IPS-18c (cell line): ENCODE results near the gene TICRR.
"Not testable (repeated sequence)": the region's sequence is repeated elsewhere in the genome, so short reads cannot be mapped to it uniquely, and the experiment has no call there.

Source experiments
- H3K4me3 ChIP-seq: 2 replicates; pipeline ENCODE4 v1.7.0; 2013; ENCODE audit warnings: low read depth, mild to moderate bottlenecking, low read length, moderate library complexity; ENCODE audit not compliant: insufficient read depth
- H3K9me3 ChIP-seq: one replicate; pipeline ENCODE4 v1.6.1; 2013; ENCODE audit warnings: mild to moderate bottlenecking, low read length, moderate library complexity; ENCODE audit not compliant: control insufficient read depth, insufficient read depth

TICRR gene

GRCh38 chr15:89555768-89556167 lies 19.5 kb upstream of the TICRR start:
- Histone ChIP-seq H3K9me3 (no peaks in the 10 kb centered on the region), H3K4me3 (no peak overlapping the region)

- H3K4me3 ChIP-seq, result no peak overlapping the region
- no peaks in the 10 kb centered on the region for H3K9me3 ChIP-seq
These were observed 18.6 kb upstream of the TICRR start for GRCh38 chr15:89556413-89557262.

GRCh38 chr15:89559769-89560264 lies 15.5 kb upstream of the TICRR start:
- H3K4me3 ChIP-seq, result no peak overlapping the region
- H3K9me3 ChIP-seq, result no peaks in the 10 kb centered on the region

- H3K9me3 ChIP-seq, result no peaks in the 10 kb centered on the region
- no peak overlapping the region for H3K4me3 ChIP-seq
These were observed 9.1 kb upstream of the TICRR start for GRCh38 chr15:89566181-89566580.

GRCh38 chr15:89566621-89567294 lies 8.5 kb upstream of the TICRR start:
- Histone ChIP-seq H3K4me3 (no peak overlapping the region), H3K9me3 (no peaks in the 10 kb centered on the region)

GRCh38 chr15:89569090-89569745 lies 6.1 kb upstream of the TICRR start:
- Histone ChIP-seq H3K4me3 (no peak overlapping the region), H3K9me3 (no peaks in the 10 kb centered on the region)

- Histone ChIP-seq H3K9me3 (no peaks in the 10 kb centered on the region), H3K4me3 (peak overlapping the region; percentile 98)
These were observed 567 bp downstream of the TICRR start for GRCh38 chr15:89575656-89576416.

GRCh38 chr15:89576417-89576773 lies 1.1 kb downstream of the TICRR start:
- Histone ChIP-seq H3K4me3 (peak overlapping the region; percentile 98), H3K9me3 (no peaks in the 10 kb centered on the region)

GRCh38 chr15:89577776-89578115 lies 2.5 kb downstream of the TICRR start:
- Histone ChIP-seq H3K9me3 (no peaks in the 10 kb centered on the region), H3K4me3 (peak overlapping the region; percentile 64)

GRCh38 chr15:89578146-89578545 lies 2.9 kb downstream of the TICRR start:
- H3K4me3 ChIP-seq, result peak overlapping the region; percentile 64

GRCh38 chr15:89580747-89581146 lies 5.5 kb downstream of the TICRR start:
- H3K9me3 ChIP-seq, H3K4me3 ChIP-seq: not testable (repeated sequence)

More at GRCh38 chr15:89578146-89578545, 2.9 kb downstream of the TICRR start:
- H3K9me3 ChIP-seq, result no peaks in the 10 kb centered on the region

- H3K9me3 ChIP-seq, result no peaks in the 10 kb centered on the region
- no peak overlapping the region for H3K4me3 ChIP-seq
These were observed 11.4 kb downstream of the TICRR start for GRCh38 chr15:89586651-89587050.

- Histone ChIP-seq H3K4me3 (no peak overlapping the region), H3K9me3 (no peaks in the 10 kb centered on the region)
These were observed 12.7 kb downstream of the TICRR start for GRCh38 chr15:89587955-89588354.

GRCh38 chr15:89591834-89592233 lies 16.6 kb downstream of the TICRR start:
- Histone ChIP-seq H3K4me3 (no peak overlapping the region), H3K9me3 (no peaks in the 10 kb centered on the region)

GRCh38 chr15:89593018-89593417 lies 17.7 kb downstream of the TICRR start:
- Histone ChIP-seq H3K4me3 (no peak overlapping the region), H3K9me3 (no peaks in the 10 kb centered on the region)

GRCh38 chr15:89599021-89599420 lies 23.8 kb downstream of the TICRR start:
- H3K4me3 ChIP-seq, result no peak overlapping the region
- H3K9me3 ChIP-seq, result no peaks in the 10 kb centered on the region

- no peaks in the 10 kb centered on the region for H3K9me3 ChIP-seq
- no peak overlapping the region for H3K4me3 ChIP-seq
These were observed 36.0 kb downstream of the TICRR start for GRCh38 chr15:89611317-89611716.
